Vagina (tissue), 2 donors: ENCODE results near the gene HPD.

Source experiments
- POLR2A ChIP-seq, 2 donors: fragments of 450-650 bp; IDR thresholded peaks; one replicate each; pipeline ENCODE4 v1.6.1; 2017; ENCODE audit warnings: antibody characterized with exemption in 2 of 2, mild to moderate bottlenecking in 2 of 2, moderate library complexity in 2 of 2
- POLR2AphosphoS5 ChIP-seq, 2 donors: sonication (generic); formaldehyde crosslinking; IDR thresholded peaks; one replicate each; pipeline ENCODE4 v1.9.0; 2017; ENCODE audit warnings: antibody characterized with exemption in 2 of 2, mild to moderate bottlenecking in 2 of 2, low read depth in 1 of 2; ENCODE audit not compliant: insufficient read depth in 1 of 2
- TF ChIP-seq, protein P1 (sequence below), 3 experiments: fragments of 450-650 bp in 2 of 3; fragments of 200-600 bp in 1 of 3; sonication (generic) in 1 of 3; IDR thresholded peaks; one replicate each; pipeline ENCODE4 v1.5.1; 2017 to 2019; ENCODE audit warnings: antibody characterized with exemption in 3 of 3, mild to moderate bottlenecking in 2 of 3, moderate library complexity in 2 of 3

DNA sequence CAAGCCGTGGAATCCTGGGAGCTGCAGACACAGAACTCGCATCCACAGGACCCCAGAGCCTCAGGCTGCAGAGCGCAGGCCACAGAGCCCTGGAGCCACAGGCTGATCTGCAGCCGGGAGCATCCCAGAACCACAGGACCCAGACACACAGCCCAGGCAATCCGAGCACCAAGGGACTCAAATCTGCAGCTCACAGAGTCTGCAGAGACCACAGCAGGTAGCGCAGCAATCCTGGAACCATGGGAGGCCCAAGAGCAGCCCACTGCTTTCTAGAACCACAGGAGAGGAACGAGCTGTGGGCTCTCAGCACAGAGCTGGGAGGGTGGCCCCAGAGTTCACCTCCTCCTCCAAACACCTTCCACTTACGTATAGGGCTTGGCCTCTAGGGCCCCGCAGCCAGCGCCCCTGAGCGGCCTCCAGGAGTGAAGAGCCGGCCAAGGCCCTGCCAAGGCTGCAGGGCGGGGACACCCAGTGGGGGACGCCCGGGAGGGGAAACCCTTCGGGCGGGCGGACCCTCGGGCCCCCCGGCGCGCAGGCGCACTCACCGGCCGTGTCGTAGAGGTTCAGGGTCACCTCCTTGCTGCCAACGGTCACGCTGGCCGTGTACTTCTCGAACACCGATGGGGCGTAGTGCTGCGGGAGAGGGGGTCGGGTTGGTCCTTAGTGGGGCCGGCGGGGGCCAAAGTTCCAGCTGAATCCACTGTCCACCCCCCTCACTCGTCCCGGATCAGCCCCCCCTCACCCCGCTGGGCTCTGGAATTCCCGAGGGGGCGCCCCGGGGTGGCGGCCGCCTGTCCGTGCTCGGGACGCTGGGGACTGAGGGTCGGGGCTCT, 65.8 kb downstream of the HPD start:
- peak in 1 of 2 donors; percentile 33 for TF ChIP-seq POLR2AphosphoS5 (IDR thresholded peaks at IDR 0.05; ENCODE audit: insufficient read depth in 1 of 2, low read depth in 1 of 2)
- TF ChIP-seq POLR2A (IDR thresholded peaks at IDR 0.05), result no peak
- TF ChIP-seq, protein P1, sequence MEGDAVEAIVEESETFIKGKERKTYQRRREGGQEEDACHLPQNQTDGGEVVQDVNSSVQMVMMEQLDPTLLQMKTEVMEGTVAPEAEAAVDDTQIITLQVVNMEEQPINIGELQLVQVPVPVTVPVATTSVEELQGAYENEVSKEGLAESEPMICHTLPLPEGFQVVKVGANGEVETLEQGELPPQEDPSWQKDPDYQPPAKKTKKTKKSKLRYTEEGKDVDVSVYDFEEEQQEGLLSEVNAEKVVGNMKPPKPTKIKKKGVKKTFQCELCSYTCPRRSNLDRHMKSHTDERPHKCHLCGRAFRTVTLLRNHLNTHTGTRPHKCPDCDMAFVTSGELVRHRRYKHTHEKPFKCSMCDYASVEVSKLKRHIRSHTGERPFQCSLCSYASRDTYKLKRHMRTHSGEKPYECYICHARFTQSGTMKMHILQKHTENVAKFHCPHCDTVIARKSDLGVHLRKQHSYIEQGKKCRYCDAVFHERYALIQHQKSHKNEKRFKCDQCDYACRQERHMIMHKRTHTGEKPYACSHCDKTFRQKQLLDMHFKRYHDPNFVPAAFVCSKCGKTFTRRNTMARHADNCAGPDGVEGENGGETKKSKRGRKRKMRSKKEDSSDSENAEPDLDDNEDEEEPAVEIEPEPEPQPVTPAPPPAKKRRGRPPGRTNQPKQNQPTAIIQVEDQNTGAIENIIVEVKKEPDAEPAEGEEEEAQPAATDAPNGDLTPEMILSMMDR (IDR thresholded peaks at IDR 0.05), result no peak
